HL-60 (cell line): ENCODE results near the gene ENO1.

Experiments
- POLR2AphosphoS5 ChIP-seq: IDR thresholded peaks from 2 replicates; pipeline ENCODE4 v1.6.1; 2012; ENCODE audit warnings: low read depth
- TF ChIP-seq, protein P1 (sequence below): IDR thresholded peaks from one replicate; pipeline ENCODE4 v1.5.1; 2011; ENCODE audit warnings: low read length, control low read depth, inconsistent platforms; ENCODE audit not compliant: insufficient read depth

DNA sequence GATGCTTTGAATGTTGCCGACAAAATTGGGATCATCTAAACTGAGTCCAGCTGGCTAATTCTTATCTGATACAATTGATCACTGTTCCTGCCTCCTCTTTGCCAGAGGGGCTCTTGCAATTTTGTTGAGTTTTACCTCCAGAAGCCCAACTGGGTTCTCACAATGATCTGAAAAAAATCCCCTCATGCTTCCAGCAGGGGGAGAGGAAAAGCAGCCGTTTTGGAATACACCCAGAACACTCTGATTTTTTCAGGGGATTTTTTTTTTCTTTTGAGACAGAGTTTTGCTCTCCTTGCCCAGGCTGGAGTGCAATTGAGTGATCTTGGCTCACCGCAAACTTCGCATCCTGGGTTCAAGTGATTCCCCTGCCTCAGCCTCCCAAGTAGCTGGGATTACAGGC is 47.1 kb downstream of the ENO1 start:
- no peak for TF ChIP-seq POLR2AphosphoS5
- TF ChIP-seq, protein P1, sequence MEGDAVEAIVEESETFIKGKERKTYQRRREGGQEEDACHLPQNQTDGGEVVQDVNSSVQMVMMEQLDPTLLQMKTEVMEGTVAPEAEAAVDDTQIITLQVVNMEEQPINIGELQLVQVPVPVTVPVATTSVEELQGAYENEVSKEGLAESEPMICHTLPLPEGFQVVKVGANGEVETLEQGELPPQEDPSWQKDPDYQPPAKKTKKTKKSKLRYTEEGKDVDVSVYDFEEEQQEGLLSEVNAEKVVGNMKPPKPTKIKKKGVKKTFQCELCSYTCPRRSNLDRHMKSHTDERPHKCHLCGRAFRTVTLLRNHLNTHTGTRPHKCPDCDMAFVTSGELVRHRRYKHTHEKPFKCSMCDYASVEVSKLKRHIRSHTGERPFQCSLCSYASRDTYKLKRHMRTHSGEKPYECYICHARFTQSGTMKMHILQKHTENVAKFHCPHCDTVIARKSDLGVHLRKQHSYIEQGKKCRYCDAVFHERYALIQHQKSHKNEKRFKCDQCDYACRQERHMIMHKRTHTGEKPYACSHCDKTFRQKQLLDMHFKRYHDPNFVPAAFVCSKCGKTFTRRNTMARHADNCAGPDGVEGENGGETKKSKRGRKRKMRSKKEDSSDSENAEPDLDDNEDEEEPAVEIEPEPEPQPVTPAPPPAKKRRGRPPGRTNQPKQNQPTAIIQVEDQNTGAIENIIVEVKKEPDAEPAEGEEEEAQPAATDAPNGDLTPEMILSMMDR: no peak
